HG03045 (cell line): ENCODE results near the gene CSTF1.

Source experiments
- ATAC-seq: cut with Tn5 transposase; IDR thresholded peaks from one replicate; pipeline ENCODE4 v1.9.1; 2021; ENCODE audit warnings: mild to moderate bottlenecking, moderate library complexity; ENCODE audit not compliant: unreplicated experiment

The CSTF1 gene

GRCh38 chr20:56426926-56427325 lies 34.5 kb downstream of the CSTF1 start:
- no peak for ATAC-seq

- no peak for ATAC-seq
Observed at GRCh38 chr20:56427797-56428196, 35.4 kb downstream of the CSTF1 start.

GRCh38 chr20:56428410-56428809 lies 36.0 kb downstream of the CSTF1 start:
- no peak for ATAC-seq

- ATAC-seq, result no peak
Observed at GRCh38 chr20:56428881-56429280, 36.4 kb downstream of the CSTF1 start.

GRCh38 chr20:56429502-56429901 lies 37.1 kb downstream of the CSTF1 start:
- no peak for ATAC-seq

- ATAC-seq, result no peak
Observed at GRCh38 chr20:56429941-56430340, 37.5 kb downstream of the CSTF1 start.

GRCh38 chr20:56430461-56430860 lies 38.0 kb downstream of the CSTF1 start:
- no peak for ATAC-seq

GRCh38 chr20:56430957-56431356 lies 38.5 kb downstream of the CSTF1 start:
- ATAC-seq, result no peak

GRCh38 chr20:56431471-56431870 lies 39.0 kb downstream of the CSTF1 start:
- no peak for ATAC-seq

- no peak for ATAC-seq
Observed at GRCh38 chr20:56433221-56433879, 40.9 kb downstream of the CSTF1 start.

GRCh38 chr20:56433880-56434255 lies 41.4 kb downstream of the CSTF1 start:
- no peak for ATAC-seq

GRCh38 chr20:56437196-56437960 lies 44.9 kb downstream of the CSTF1 start:
- ATAC-seq, result no peak

- no peak for ATAC-seq
Observed at GRCh38 chr20:56438284-56438683, 45.8 kb downstream of the CSTF1 start.

GRCh38 chr20:56439771-56440291 lies 47.4 kb downstream of the CSTF1 start:
- ATAC-seq, result no peak

GRCh38 chr20:56440346-56441007 lies 48.0 kb downstream of the CSTF1 start:
- ATAC-seq, result no peak

- ATAC-seq, result no peak
Observed at GRCh38 chr20:56442389-56443365, 50.2 kb downstream of the CSTF1 start.

- ATAC-seq, result no peak
Observed at GRCh38 chr20:56443654-56444540, 51.5 kb downstream of the CSTF1 start.

GRCh38 chr20:56445130-56445529 lies 52.7 kb downstream of the CSTF1 start:
- ATAC-seq, result no peak

- no peak for ATAC-seq
Observed at GRCh38 chr20:56445540-56445939, 53.1 kb downstream of the CSTF1 start.

- ATAC-seq, result no peak
Observed at GRCh38 chr20:56447227-56447626, 54.8 kb downstream of the CSTF1 start.
